Stimulated activated naive CD8-positive, alpha-beta T cell treated with anti-CD3 and anti-CD28 coated beads, Interleukin-15, Interleukin-2, amounts not matched to agents 100 U/mL and 50 U/mL, for 24 hours (primary cell): ENCODE results near the gene ENTHD1.
A peak's percentile ranks its signal among the peaks of the same experiment; 100 is the strongest.
"Not testable (repeated sequence)": the region's sequence is repeated elsewhere in the genome, so short reads cannot be mapped to it uniquely, and the experiment has no call there.

Source experiments
- ATAC-seq: fragments of 150-1000 bp; cut with Tn5 transposase; one replicate; pipeline ENCODE4 v1.10.0; 2021
- DNase-seq: peaks from one replicate; pipeline ENCODE4 v3.0.0; 2021

The ENTHD1 gene

GRCh38 chr22:39797528-39798147 is 95.9 kb downstream of the ENTHD1 start:
- ATAC-seq (no peak), DNase-seq (no peak)

GRCh38 chr22:39789788-39790187 is 103.8 kb downstream of the ENTHD1 start:
- ATAC-seq, result no peak
- no peak for DNase-seq

DNA sequence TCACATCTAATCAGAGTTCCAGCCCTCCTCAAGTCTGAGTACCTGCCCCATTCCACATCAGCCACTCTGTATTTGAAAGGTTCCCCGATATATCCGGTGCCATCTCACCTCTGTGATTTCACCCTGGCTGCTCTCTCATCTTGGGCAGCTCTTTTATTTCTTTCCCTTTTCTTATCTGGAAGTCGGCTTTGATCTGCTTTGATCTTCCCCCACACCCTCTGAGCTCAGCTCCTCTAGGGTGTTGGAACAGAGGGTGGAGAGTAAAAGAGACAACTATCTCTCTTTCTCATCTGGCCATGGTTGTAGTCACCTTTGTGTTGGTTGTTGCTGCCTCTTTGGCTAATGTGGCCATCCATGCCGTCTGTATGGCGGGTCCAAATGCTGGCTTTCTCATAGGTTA is 108.3 kb downstream of the ENTHD1 start:
- ATAC-seq, result no peak
- no peak for DNase-seq

GRCh38 chr22:39777716-39778454 is 115.7 kb downstream of the ENTHD1 start:
- DNase-seq, result no peak
- ATAC-seq, result no peak

DNA sequence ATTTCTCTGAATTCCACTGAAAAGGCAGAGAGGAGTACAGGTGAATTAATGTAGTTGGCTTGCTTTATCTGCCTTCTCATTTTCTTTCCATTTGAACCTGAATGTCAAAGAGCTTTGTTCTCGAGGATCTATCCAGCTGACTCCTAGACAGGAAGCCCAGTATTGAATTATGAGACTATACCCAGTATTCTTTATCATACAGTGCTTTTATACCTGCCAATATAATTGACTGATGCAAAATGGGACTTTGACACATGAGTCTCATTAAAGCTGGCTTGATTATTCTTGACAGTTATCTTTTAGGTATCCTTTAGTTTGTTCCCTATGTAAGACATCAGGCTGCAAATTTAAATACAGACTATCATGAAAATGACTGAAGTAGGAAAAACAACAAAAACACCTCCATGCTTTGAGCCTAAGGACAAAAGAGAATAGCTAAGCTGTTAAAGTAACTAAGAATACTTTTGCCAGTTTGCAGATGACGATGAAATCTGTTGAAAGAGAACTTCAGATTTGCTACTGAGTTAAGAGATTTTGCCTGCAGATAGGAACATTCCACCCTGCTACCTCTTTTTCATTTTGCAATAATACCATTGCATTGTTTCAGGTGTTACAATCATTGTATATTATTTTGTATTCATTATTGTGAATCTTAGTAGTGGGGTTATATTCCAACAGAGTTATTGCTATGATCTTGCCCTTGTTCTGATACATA is 117.1 kb downstream of the ENTHD1 start:
- DNase-seq (no peak), ATAC-seq (no peak)

DNA sequence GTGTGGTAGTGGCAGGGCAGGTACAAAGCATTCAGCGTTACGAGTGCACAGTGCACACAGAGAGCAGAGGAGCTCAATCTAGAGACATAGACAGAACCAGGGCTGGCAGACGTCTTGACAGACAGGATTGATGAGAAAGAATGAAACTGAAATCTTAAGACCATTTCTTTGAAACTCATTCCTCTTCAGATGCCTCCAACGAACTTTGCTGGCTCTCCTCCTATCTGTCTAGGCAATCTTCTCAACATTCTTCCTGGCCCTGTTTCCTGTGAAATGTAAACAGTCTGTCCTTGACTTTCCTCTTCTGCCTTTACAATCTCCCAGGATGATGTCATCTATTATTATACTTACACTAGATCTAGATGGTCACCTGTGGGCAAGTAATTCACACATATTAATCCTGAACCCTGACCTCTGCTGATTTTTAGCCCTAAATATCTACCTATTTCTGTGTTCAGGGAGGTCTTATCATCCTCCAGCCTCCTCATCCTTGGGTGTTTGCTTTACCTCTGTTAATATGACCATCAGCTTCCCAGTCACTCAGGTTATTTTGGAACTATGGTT is 119.5 kb downstream of the ENTHD1 start:
- peak; percentile 15 for DNase-seq
- ATAC-seq, result peak; percentile 93

DNA sequence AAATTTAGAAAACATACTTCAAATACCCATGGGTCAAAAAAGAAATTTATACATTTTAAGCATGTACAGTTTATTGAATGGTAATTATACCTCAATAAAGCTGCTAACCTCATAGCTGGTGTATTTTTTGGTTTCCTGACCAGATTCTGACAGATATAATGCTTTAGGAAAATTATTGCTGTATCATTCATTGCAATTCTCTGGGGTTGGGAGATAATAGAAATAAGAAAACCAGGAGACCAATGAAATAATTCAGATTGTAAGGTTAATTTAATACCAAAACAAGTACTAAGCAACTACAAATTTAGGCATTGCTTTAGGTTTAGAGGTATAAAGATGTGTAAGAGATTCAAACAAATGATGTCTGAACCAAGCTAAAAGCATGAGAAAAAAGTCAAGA is 120.1 kb downstream of the ENTHD1 start:
- ATAC-seq (no peak), DNase-seq (no peak)

- DNase-seq (no peak), ATAC-seq (no peak)
Observed at GRCh38 chr22:39771486-39771885, 122.1 kb downstream of the ENTHD1 start.

- no peak for ATAC-seq
- no peak for DNase-seq
Observed at GRCh38 chr22:39765661-39766060, 127.9 kb downstream of the ENTHD1 start.

DNA sequence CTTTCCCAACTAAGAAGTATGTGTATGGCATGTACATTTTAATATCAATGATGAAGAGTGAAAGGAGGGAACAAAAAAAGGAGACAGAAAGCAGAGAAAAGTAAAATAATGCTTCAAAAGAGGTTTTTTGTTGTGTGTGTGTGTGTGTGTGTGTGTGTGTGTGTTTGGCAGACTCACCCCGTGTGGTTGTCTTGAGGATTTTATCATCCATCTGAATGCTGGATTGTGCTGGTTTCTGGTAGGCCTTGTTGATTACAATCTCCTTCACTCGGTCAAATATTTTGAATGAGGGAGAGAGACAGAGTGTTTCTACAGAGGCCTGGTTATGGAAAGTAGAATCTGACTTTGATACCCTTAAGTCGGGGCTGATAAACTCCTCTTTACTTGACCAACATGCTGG is 128.5 kb downstream of the ENTHD1 start:
- DNase-seq (no peak), ATAC-seq (no peak)

DNA sequence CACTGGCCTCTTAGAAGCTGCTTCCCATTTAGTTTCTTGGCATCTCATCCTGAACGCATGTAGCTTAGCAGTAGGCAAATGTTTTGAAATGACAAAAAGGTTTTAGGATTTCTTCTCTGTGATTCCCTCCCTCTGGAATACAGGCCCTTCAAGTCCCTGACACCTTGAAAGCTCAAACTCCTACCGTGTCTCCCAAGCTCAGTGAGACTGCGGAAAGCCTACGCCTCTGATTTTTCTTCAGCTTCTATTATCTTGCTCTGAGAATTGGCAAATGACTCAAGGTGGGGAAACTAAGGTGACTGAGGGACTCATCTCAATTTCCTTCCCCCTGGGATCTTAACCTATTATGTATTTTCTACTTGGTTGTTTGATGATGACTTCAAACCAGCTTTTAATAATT is 130.3 kb downstream of the ENTHD1 start:
- ATAC-seq, result no peak
- no peak for DNase-seq

DNA sequence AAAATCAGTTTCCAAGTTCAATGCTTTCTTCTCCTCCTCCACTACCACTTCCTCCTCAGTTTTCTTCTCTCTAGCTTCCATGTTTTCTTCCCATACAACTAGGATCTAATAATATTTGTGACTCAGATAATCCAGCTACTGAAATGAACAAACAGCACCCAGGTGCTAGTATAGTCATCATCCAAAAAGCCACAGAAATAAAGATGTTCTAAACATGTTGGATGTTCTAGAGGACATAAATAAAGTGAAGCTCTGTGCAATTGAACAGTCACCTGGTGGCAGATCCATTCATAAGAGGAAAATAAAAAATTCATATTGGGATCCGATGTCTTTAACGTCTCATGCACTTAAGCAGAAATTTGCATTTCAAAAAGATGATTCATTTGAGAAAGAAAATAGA is 142.8 kb downstream of the ENTHD1 start:
- ATAC-seq (no peak), DNase-seq (no peak)

- DNase-seq (no peak), ATAC-seq (no peak)
Observed at GRCh38 chr22:39748877-39749276, 144.7 kb downstream of the ENTHD1 start.

DNA sequence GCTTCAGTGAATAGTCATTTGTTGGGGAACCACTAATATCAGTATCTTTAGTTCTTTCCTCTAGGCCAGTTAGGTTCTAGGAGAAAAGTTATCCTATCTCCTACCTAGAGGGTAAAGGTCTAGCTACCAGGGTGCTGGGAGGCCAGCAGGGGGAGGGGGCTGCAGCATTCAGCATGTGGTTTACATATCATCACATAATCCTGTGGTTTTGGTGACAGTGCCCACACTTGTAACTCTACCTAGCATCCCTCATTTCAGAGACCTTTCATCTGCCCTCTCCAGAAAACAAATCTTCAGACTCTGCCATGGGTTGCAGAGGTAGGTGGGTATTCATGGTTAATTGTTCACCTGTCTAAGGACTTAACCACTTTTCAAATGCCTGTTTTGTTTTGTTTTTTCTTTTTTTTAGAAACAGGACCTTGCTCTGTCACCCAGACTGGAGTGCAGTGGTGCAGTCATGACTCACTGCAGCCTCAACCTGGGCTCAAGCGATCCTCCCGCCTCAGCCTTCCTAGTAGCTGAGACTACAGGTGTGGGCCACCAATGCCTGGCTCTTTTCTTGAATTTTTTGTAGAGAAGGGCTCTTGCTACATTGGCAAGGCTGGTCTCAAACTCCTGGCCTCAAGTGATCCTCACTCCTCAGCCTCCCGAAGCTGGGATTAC is 146.8 kb downstream of the ENTHD1 start:
- ATAC-seq (peak; percentile 65), DNase-seq (peak; percentile 18)

DNA sequence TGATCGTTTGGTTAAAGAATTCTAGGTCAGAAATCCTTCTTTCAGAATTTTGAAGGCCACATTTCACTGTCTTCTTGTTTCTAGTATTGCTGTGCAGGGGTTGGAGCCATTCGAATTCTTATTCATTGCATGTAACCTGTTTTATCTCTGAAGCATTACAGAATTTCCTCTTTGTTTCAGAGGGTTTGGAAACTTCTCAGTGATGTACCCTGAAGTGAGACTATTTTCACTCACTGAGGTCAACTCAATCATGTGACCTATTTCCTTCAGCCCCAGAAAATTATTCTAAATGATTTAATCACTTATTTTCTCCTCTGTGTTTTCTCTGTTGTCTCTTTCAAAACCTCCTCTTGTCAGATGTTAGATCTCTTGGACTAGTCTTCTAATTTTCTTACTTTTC is 147.8 kb downstream of the ENTHD1 start:
- DNase-seq, result no peak
- ATAC-seq, result no peak

- ATAC-seq (no peak), DNase-seq (no peak)
Observed at GRCh38 chr22:39744353-39744752, 149.2 kb downstream of the ENTHD1 start.

- DNase-seq (no peak), ATAC-seq (no peak)
Observed at GRCh38 chr22:39743935-39744334, 149.6 kb downstream of the ENTHD1 start.

DNA sequence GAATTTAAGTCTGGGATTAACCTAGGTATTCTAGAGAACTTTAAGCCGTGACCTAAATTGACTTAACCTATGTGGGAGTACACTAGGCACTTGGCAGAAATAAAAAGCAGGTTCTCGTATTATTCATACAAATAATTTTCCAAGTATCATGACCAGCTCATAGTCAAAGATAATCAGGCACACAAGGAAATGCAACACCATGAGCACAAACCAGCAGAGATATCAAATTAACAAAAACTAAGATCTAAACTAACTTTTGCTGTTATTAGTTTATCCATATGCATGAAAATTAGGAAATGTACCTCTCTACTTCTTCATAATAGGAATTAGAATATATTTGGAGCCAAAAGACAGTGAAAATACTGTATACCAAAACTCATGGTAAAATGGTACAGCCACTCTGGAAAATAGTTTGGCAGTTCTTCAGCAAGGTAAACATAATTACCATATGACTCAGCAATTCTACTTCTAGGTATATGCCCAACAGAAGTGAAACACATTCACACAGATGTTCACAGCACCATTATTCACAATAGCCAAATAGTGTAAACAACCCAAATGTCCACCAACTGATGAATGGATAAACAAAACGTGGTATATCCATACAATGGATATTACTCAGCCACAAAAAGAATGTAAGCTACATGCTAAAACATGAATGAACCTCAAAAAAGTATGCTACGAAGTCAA is 154.1 kb downstream of the ENTHD1 start:
- ATAC-seq, result no peak
- DNase-seq, result no peak

DNA sequence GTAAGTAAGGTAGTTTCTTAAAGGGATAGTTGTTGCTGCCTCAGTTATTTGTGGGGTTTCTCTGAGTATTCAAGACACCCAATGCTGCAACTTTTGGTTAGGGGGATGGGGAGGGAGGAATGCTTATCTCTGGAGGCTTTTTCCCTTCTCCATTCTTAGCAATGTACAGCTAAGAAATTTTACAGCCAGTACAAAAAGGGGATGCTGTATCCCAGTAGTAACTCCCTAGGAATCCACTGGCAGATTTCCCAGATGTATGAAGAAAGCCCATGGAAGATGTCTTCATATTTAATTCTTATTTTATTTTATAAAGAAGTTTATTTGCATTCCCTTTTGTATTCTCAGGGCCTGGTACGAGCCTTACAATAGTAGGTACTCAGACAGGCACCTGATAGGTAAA is 154.8 kb downstream of the ENTHD1 start:
- DNase-seq (no peak), ATAC-seq (no peak)

- ATAC-seq (no peak), DNase-seq (no peak)
Observed at GRCh38 chr22:39735776-39736175, 157.8 kb downstream of the ENTHD1 start.

GRCh38 chr22:39734866-39735265 is 158.7 kb downstream of the ENTHD1 start:
- ATAC-seq, result no peak
- DNase-seq, result no peak

DNA sequence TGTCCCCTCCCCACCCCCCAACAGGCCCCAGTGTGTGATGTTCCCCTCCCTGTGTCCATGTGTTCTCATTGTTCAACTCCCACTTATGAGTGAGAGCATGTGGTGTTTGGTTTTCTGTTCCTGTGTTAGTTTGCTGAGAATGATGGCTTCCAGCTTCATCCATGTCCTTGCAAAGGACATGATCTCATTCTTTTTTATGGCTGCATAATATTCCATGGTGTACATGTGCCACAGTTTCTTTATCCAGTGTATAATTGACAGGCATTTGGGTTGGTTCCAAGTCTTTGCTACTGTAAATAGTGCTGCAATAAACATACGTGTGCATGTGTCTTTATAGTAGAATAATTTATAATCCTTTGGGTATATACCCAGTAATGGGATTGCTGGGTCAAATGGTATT is 159.5 kb downstream of the ENTHD1 start:
- not testable (repeated sequence) for DNase-seq, ATAC-seq
